HG03469 (cell line): ENCODE data around the gene MYO7A.

Experiments used
- ATAC-seq: cut with Tn5 transposase; IDR thresholded peaks from one replicate; pipeline ENCODE4 v1.9.1; 2021; ENCODE audit warnings: mild to moderate bottlenecking, moderate library complexity, moderate number of reproducible peaks; ENCODE audit not compliant: unreplicated experiment

Gene MYO7A

GRCh38 chr11:77197626-77198320 lies 69.7 kb downstream of the MYO7A start:
- ATAC-seq = no peak

DNA sequence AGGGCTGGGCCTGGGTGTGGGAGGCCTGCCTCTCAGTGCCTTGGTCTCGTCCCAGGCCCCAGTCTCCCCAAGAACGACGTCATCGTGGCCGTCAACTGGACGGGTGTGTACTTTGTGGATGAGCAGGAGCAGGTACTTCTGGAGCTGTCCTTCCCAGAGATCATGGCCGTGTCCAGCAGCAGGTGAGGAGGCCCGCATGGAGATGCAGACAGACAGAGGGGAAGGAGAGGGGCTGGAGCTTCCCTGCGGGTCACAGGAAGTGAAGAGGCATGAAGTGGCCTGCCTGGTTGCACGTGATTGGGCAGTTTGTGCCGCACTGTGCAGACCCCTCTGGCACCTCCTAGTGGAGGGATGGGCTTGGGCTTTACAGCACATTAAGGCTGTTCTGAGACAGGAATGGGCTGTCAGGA lies 70.4 kb downstream of the MYO7A start:
- ATAC-seq = no peak

DNA sequence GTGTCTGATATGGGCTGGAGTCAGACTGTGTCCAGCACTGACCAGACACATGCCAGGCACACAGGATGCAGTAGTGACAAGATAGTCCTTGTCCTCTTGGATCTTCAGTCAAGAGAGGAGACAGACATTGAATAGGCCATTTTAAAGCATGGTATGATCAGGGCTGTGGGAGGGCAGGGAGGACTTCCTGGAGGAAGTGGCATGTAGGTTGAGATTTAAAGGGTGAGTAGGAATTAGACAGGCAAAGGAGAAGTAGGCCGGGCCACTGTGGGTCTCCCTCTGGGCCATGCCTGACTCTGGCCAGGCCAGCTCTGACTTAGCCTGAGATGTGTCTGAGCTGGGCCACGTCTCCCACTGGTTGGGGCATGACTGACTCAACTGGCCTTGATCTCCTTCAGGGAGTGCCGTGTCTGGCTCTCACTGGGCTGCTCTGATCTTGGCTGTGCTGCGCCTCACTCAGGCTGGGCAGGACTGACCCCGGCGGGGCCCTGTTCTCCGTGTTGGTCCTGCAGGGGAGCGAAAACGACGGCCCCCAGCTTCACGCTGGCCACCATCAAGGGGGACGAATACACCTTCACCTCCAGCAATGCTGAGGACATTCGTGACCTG lies 71.2 kb downstream of the MYO7A start:
- ATAC-seq = no peak

DNA sequence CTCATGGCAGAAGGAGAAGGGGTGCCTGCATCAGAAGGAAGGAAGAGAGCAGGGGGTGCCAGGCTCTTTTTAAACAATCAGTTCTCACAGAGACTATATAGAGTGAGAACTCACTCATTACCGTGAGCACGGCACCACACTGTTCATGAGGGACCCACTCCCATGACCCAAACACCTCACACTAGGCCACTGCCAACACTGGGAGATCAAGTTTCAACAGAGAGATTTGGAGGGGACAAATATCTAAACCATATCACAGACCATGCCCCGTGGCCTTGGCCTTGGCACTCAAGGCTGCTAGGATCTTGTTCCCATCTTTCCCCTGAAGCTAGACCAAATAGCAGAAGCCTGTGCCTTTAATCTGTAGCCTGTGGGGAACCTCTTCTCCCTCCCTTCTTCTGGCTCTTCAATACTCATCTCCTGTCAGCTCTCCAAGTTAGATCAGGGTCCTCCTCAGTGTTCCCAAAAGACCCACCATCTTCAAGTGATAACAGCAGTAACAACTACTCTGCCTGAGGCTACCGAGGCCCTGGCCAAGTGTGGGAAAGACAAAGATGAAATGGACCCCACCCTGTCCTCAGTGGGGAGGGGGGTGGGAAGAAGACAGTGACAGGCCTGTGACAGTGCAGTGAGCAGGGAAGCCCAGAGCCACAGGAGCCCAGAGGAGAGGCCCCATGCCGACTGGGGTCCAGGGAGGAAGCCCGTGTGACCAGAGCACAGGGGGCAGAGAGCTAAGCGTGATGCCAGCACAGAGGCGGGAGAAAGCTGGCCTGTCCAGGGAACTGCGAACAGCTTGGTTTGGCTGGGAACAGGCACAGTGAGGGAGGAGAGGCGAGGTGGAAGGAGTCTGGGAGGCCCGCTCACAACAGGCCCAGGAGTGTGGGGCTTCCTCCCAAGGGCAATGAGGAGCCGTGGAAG lies 72.6 kb downstream of the MYO7A start:
- ATAC-seq = no peak

DNA sequence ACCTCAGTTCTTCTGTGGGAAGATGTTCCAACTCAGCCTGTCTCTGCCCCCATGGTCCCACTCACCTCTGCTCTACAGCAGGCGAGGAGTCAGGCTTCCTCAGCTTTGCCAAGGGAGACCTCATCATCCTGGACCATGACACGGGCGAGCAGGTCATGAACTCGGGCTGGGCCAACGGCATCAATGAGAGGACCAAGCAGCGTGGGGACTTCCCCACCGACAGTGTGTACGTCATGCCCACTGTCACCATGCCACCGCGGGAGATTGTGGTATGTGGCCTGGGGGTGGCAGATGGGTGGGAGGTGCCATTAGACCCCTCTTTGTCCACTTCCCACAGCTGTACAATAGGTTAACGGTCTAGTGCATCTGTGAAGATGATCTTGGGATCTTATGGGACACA lies 73.3 kb downstream of the MYO7A start:
- no peak for ATAC-seq

DNA sequence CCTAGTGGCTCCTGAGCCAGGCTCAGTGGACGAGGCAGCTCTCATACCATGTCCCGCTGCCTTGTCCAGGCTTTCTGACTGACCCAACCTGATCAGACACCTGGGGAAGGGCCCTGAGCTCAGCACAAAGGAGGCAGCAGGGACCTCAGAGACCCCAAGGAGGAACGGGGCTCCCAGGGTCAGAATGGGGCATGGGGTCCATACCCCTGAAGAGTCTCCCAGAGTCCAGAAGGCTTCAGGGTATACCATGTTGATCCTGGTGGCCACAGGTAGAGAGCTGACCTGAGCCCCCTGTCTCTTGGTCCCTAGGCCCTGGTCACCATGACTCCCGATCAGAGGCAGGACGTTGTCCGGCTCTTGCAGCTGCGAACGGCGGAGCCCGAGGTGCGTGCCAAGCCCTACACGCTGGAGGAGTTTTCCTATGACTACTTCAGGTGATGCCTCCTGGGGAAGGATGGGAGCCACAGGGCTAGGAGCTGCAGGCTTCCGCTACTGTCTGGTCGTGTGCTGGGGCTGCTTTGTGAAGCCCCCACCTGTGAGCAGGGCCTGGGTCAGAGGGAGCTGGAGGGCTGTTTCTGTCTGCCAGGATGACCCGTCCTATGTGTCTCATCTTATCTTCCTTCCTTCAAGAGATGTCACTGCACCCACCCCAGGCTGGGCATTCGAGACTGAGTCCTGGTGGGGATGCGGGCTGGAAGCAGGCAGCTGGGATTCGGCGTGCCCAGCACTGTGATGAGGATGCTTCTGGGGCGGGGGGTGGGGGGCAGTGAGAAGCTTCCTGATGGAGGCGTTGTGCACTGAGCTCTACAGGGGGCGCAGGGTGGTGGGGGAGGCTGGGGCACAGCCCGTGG lies 74.2 kb downstream of the MYO7A start:
- ATAC-seq = no peak

DNA sequence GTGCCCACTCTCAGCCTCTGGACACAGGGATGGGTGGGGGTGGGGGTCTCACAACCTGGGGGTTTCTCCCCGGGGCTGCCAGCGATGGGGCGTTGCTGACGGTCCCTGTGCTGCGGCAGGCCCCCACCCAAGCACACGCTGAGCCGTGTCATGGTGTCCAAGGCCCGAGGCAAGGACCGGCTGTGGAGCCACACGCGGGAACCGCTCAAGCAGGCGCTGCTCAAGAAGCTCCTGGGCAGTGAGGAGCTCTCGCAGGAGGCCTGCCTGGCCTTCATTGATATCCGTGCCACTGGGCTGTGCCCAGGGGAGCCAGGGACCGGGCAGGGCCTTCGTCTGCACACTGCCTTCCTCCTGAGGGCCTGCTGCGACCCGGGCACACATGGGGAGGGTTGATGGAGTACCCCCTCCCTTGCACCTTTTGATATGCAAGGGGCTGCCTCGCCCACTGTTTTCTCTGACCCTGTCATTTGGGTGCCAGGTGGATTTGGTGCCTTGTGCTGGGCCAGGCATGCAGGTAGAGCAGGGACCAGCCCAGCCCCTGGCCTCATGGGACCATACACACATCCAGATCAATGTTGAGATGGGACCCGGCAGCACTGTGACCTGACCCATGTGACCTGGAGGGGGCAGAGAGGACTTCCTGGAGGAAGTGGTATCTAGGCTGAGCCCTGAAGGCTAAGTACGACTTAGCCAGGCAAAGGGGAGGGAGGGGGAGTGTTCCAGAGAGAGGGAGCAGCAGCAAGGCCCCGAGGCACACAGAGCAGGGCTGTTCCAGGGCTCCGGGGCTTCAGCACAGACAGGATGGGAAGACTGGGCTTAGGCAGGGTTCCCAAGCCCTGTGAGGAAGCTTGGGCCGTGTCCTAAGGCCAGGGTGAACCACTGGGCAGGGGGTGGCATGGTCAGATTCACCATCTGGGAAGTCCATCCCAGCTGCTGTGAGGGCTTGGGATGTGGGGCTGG lies 75.2 kb downstream of the MYO7A start:
- no peak for ATAC-seq

- no peak for ATAC-seq
Observed at GRCh38 chr11:77203901-77204753, 76.1 kb downstream of the MYO7A start.

DNA sequence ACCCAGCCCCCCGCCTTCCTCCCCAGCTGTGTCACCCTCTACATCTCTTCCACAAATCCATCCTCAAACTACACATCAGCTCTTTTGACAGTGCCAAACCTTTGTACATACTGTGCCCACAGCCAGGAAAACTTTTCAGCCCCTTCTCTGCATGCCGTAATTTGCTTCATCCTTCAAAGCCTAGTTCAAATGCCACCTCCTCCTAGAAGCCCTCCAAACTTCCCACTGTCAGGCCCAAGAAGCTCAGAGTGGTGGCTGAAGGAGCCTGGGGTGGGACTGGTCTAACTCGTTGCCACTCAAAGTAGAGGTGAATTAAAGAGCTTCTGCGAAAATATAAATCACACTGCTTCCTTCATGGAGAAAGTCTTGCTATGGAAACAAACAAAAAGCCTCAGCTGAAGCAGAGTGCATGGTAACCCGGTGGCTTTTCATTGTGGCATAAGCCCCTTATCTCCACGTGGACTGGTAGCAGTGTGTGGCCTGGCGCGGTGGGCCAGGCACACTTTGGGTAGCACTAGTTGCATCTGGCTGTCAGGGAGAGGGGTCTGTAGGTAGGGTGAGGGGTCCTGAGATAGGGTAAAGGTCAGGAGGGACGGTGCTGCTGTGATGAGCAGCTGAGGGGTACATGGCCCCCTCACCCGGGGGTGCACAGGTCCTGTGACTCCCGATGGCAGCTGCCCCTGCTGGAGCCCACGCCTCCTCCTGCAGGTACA lies 76.9 kb downstream of the MYO7A start:
- no peak for ATAC-seq

DNA sequence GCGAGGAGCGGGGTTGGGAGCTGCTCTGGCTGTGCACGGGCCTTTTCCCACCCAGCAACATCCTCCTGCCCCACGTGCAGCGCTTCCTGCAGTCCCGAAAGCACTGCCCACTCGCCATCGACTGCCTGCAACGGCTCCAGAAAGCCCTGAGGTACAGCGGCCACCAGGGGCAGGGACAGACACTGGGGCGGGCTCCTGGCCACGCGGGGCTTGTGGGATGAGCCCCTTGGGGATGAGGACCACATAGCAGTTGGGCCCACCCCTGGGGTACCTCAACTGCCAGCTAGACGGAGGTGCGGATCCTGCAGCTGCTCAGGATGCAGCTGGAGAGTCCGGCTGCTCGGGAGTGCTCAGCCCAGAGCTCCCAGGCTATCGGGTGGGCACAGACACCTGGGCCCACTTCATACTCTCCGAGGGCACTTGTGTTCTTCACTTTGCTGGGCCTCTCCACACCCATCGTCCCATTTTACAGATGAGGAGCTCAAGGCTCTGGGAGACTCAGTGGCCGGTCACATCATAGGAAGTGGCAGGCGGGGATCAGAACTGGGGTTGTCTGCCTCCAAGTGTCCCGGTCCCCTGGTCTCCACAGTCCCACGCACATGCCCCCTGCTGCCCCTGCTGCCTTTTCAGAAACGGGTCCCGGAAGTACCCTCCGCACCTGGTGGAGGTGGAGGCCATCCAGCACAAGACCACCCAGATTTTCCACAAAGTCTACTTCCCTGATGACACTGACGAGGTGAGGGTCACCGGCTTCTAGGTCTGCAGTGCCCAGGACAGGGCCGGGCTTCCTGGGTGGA lies 77.6 kb downstream of the MYO7A start:
- ATAC-seq = no peak

DNA sequence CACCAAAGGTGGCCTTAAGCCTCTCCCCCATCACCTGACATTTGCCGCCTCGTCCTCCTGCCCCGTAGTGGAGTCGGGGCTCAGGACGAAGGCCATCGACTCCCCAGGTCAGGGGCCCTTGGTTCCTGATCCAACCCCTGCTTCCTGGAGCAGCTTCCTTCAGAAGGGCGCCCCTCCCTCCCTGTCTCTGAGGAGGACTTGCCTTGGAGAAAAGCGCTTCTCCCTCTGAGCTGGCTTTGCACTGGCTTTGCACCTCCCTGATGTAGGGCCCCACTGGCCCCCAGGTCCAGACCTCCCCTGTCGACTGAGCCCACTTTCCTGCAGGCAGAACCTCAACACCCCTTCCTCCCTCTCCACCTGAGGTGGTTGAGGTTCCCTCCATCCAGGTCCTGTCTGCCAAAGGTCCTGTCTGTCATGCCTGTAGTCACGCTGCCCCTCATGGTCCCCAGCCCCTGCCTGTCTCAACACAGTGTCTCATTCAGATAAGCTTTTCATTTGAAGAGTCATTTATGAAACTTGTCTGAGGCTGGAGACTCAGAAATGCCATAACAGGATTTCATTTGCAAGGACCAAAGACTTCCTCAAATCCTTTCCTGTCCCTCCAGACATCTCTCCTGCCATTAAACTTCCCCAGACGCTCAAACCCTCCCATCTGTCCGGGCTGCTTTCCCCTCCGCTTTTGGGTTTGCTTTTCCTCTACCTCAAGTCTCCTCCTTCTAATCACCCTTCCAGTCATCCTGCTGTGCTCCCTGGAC lies 78.4 kb downstream of the MYO7A start:
- no peak for ATAC-seq

DNA sequence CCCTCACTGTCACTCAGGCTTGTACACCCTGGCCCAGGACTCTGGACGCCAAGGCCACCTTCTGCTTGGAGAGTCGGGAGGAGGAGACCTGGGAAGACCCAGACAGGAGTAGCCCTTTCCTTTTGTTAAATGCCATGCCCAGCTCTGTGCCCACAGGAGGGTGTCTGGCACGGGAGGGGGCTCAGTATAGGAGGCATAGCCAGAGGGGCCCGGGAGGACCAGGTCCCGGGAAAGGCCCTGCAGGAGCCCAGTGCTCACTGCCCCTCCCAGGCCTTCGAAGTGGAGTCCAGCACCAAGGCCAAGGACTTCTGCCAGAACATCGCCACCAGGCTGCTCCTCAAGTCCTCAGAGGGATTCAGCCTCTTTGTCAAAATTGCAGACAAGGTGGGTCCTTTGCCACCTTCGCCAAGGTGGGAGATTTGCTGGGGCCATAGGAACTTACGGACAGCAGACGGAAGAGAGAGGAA lies 79.0 kb downstream of the MYO7A start:
- ATAC-seq = no peak

DNA sequence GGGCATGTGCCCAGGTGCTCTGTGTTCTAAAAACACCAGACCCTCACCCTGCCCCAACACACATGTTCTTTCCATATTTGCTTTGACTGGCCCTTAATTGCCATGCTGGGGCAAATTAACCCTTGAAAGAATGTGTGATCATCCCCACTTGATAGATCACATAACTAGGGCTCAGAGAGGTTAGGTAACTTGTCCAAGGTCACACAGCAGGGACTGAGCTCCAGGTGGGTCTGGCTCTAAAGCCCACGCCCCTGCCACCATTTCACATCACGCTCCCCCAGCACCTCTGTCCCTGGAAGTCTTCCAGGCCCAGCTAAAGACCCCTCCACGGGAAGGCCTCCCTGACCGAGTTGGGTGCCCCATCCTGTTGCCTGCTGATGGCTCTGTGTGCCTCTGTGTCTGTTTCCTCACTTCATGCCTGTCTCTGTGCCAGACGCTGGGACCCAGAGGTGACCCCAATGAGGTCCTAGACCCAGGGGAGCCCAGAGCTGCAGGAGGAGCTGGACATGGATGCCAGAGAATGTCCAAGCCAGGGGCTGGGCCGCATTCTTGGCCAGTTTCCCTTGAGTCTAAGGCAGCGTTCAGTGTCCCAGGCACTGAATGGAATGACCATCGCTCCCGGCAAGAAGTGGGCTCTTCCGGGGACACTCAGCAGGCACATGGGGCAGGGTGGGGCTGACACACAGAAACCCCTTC lies 79.7 kb downstream of the MYO7A start:
- ATAC-seq = no peak

DNA sequence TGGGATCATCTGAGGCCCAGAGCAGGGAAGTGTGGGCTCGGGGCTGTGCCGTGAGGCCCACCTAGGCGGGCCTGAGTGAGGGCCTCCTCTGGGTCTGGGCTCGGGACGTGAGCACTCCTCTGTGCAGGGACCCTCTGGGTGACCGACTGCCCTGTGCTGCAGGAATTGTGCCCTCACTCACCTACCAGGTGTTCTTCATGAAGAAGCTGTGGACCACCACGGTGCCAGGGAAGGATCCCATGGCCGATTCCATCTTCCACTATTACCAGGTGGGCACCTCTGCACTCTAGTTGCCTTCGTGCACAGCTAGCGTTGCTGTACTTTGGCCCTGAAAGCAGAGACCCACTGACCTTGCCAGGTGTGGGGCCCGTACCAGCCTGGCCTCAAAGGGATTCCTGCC lies 80.5 kb downstream of the MYO7A start:
- no peak for ATAC-seq

- ATAC-seq = no peak
Observed at GRCh38 chr11:77209663-77210062, 81.6 kb downstream of the MYO7A start.

DNA sequence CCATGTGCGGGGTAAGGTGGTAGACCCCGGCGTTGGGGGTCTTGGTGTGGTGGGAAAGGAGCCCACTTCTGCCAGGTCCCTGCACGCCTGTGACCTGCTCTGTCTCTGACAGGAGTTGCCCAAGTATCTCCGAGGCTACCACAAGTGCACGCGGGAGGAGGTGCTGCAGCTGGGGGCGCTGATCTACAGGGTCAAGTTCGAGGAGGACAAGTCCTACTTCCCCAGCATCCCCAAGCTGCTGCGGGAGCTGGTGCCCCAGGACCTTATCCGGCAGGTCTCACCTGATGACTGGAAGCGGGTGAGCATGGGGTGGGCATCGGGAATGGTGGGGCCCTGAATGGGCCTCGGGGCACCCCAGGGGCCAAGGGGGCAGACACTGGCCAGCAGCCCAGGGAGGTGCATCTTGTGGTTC lies 83.0 kb downstream of the MYO7A start:
- ATAC-seq = no peak
